ENCODE data around the gene CYP24A1. TPM values are rescaled to one million over a fixed set of nuclear protein-coding genes. Genes with fewer than 3 reads are reported as not detected.

CYP24A1 gene
- total and polyA plus RNA-seq, 2 of the 8 experiments (the other 6 are each of a cell fraction or from before 2014, with no cell fraction given): not detected

GRCh38 chr20:54126806-54127655, 46.8 kb downstream of the CYP24A1 start:
- Histone ChIP-seq H3K14ac (ENCODE audit: insufficient read length) (no peak overlapping the region), H3K23ac (ENCODE audit: insufficient read length) (no peak overlapping the region), H4K8ac (ENCODE audit: extremely low read depth, insufficient read depth, low read length) (no peak overlapping the region), H3K9me3 (ENCODE audit: insufficient read depth in 2 of 2, low read depth in 1 of 2, low read length in 1 of 2) (no peaks in the 10 kb centered on the region), H3K4me3 (ENCODE audit: extremely low read depth in 1 of 4, insufficient read depth in 2 of 4, low read depth in 3 of 4, low read length in 4 of 4) (no peak overlapping the region), H3K27me3 (replicated peaks in 1 of 4; ENCODE audit: control insufficient read depth in 3 of 4, extremely low read depth in 1 of 4, insufficient read depth in 3 of 4, low read length in 3 of 4) (no peaks in the 10 kb centered on the region), H3K4me2 (ENCODE audit: insufficient read depth in 1 of 2, low read depth in 2 of 2, low read length in 2 of 2) (no peak overlapping the region), H3K4me1 (replicated peaks in 1 of 4; ENCODE audit: control insufficient read depth in 3 of 4, insufficient read depth in 4 of 4, low read length in 3 of 4) (peaks cover 0 to 6% (median 2%) of the 10 kb centered on the region in 4 experiments; a peak in 4 of 7 replicates), H3K56ac (replicated peaks; ENCODE audit: insufficient read length, low read depth, low read length) (no peak overlapping the region), H2BK15ac (ENCODE audit: low read length) (no peak overlapping the region), H3K9ac (replicated peaks in 1 of 4; ENCODE audit: extremely low read depth in 1 of 4, low read depth in 3 of 4, low read length in 3 of 4) (no peak overlapping the region), H2AFZ (ENCODE audit: low read length) (no peak overlapping the region), H4K20me1 (replicated peaks in 1 of 2; ENCODE audit: control insufficient read depth in 1 of 2, insufficient read depth in 2 of 2, low read length in 2 of 2) (no peaks in the 10 kb centered on the region), H3K36me3 (ENCODE audit: control insufficient read depth in 2 of 4, insufficient read depth in 4 of 4, low read length in 3 of 4) (no peaks in the 10 kb centered on the region), H3K79me2 (ENCODE audit: control insufficient read depth in 1 of 2, insufficient read depth in 2 of 2, low read length in 2 of 2) (no peaks in the 10 kb centered on the region), H2BK120ac (replicated peaks; ENCODE audit: low read depth, low read length) (no peak overlapping the region), H4K91ac (replicated peaks; ENCODE audit: insufficient read length, low read length) (no peak overlapping the region), H3K27ac (ENCODE audit: low read depth, low read length) (no peak overlapping the region), H3K23me2 (ENCODE audit: low read depth, low read length) (no peaks in the 10 kb centered on the region), H2AK5ac (ENCODE audit: low read depth, low read length) (no peak overlapping the region), H4K5ac (ENCODE audit: insufficient read length, low read depth, low read length) (no peak overlapping the region), H2BK12ac (ENCODE audit: low read depth, low read length) (no peak overlapping the region), H2BK5ac (ENCODE audit: low read depth, low read length) (no peak overlapping the region), H3K18ac (ENCODE audit: extremely low read depth, low read length) (no peak overlapping the region), H3K79me1 (ENCODE audit: low read depth, low read length) (no peaks in the 10 kb centered on the region), H3K4ac (replicated peaks; ENCODE audit: insufficient read length, low read depth, low read length) (no peak overlapping the region), H2BK20ac (ENCODE audit: low read length) (no peak overlapping the region)
- WGBS, 2 experiments (ENCODE audit: extremely low coverage in 1 of 2, insufficient coverage in 1 of 2, insufficient read length in 1 of 2, insufficient replicate concordance in 2 of 2, low coverage in 1 of 2, low lambda C conversion rate in 2 of 2, missing lambda C conversion rate in 1 of 2): 92% methylated on average over 3 of the region's 3 CpGs; no CpG with 5 or more reads in 1 of the 2 experiments
- FAIRE-seq (no peak), DNase-seq (ENCODE audit: low read depth in 1 of 2, low spot score in 2 of 2) (no peak)
- ChIA-PET CTCF (ENCODE audit: partially characterized antibody) (interaction anchor here (0.6 to 1.7 kb wide), 6 partner anchors 22 to 1814 kb away, joined by 3 to 11 read pairs (median 4); no protein-coding TSS in a partner anchor), POLR2A (ENCODE audit: partially characterized antibody) (no interaction called here)
- TF ChIP-seq SP2 (IDR thresholded peaks at IDR 0.05; ENCODE audit: low read length) (no peak), POLR2AphosphoS5 (IDR thresholded peaks at IDR 0.05; ENCODE audit: low read depth, low read length) (no peak), SIX5 (IDR thresholded peaks at IDR 0.05; ENCODE audit: low read depth, low read length) (no peak), FOSL1 (IDR thresholded peaks at IDR 0.05; ENCODE audit: insufficient read depth, low read depth, low read length) (no peak), RNF2 (IDR thresholded peaks at IDR 0.05; ENCODE audit: borderline replicate concordance, low read depth, low read length, missing control alignments, poor library complexity, severe bottlenecking) (no peak), RBBP5 (IDR thresholded peaks at IDR 0.05; ENCODE audit: borderline replicate concordance, low read depth, low read length) (no peak), CTCF (IDR thresholded peaks at IDR 0.05; ENCODE audit: control extremely low read depth in 1 of 3, insufficient read depth in 1 of 3, low read depth in 1 of 3, low read length in 3 of 3) (no peak), SUZ12 (IDR thresholded peaks at IDR 0.05; ENCODE audit: low read length) (no peak), TAF1 (IDR thresholded peaks at IDR 0.05; ENCODE audit: low read depth, low read length) (no peak)
